Measurements from ENCODE around the gene TNFAIP3. TPM values are rescaled to one million over a fixed set of nuclear protein-coding genes. Genes with fewer than 3 reads are reported as not detected.

Gene TNFAIP3
- total RNA-seq, 1 donor from 2014 or later = 1.8 TPM

GRCh38 chr6:137919837-137920730 is 53.0 kb downstream of the TNFAIP3 start:
- no peak overlapping the region for H3K9ac ChIP-seq
- H3K79me2 ChIP-seq (ENCODE audit: low read depth) = no peaks in the 10 kb centered on the region
- no peak overlapping the region for H2AFZ ChIP-seq (replicated peaks)
- Mint-ChIP-seq H3K27me3 (ENCODE audit: insufficient read depth, low read depth) (no peaks in the 10 kb centered on the region), H3K4me1 (peaks cover 4% of the 10 kb centered on the region), H3K9me3 (no peaks in the 10 kb centered on the region), H3K27ac (no peak overlapping the region), H3K4me3 (no peak overlapping the region), H3K36me3 (no peaks in the 10 kb centered on the region)
- H3K4me3 ChIP-seq = no peak overlapping the region
- no peak for TF ChIP-seq EZH2 (IDR thresholded peaks at IDR 0.05)
- no peak for TF ChIP-seq EZH2phosphoT487 (IDR thresholded peaks at IDR 0.05)
- TF ChIP-seq CTCF (IDR thresholded peaks at IDR 0.05) = no peak
- no peak for DNase-seq (ENCODE audit: low spot score)
- no peaks in the 10 kb centered on the region for H3K9me3 ChIP-seq (ENCODE audit: low read depth)
- H3K27me3 ChIP-seq = no peaks in the 10 kb centered on the region
- no peaks in the 10 kb centered on the region for H3K36me3 ChIP-seq
- H3K4me2 ChIP-seq = no peak overlapping the region
- no peaks in the 10 kb centered on the region for H3F3A ChIP-seq (ENCODE audit: low read depth)
- H4K20me1 ChIP-seq (ENCODE audit: low read depth) = no peaks in the 10 kb centered on the region
- H3K27ac ChIP-seq = no peak overlapping the region
- H3K4me1 ChIP-seq = peaks cover 4% of the 10 kb centered on the region

GRCh38 chr6:137921823-137922222 is 54.8 kb downstream of the TNFAIP3 start:
- Mint-ChIP-seq H3K36me3 (no peaks in the 10 kb centered on the region), H3K9me3 (no peaks in the 10 kb centered on the region), H3K27me3 (ENCODE audit: insufficient read depth, low read depth) (peaks cover 7% of the 10 kb centered on the region), H3K27ac (no peak overlapping the region), H3K4me1 (peaks cover 4% of the 10 kb centered on the region), H3K4me3 (no peak overlapping the region)
- H3K79me2 ChIP-seq (ENCODE audit: low read depth) = no peaks in the 10 kb centered on the region
- no peaks in the 10 kb centered on the region for H3K27me3 ChIP-seq
- H3K9ac ChIP-seq = no peak overlapping the region
- no peaks in the 10 kb centered on the region for H3K36me3 ChIP-seq
- no peak for DNase-seq (ENCODE audit: low spot score)
- no peak overlapping the region for H3K4me3 ChIP-seq
- H3K9me3 ChIP-seq (ENCODE audit: low read depth) = no peaks in the 10 kb centered on the region
- TF ChIP-seq CTCF (IDR thresholded peaks at IDR 0.05) (peak; percentile 17), EZH2 (IDR thresholded peaks at IDR 0.05) (no peak), EZH2phosphoT487 (IDR thresholded peaks at IDR 0.05) (no peak)
- peaks cover 21% of the 10 kb centered on the region for H3K4me1 ChIP-seq
- no peaks in the 10 kb centered on the region for H4K20me1 ChIP-seq (ENCODE audit: low read depth)
- no peaks in the 10 kb centered on the region for H3F3A ChIP-seq (ENCODE audit: low read depth)
- no peak overlapping the region for H3K4me2 ChIP-seq
- H3K27ac ChIP-seq = no peak overlapping the region
- no peak overlapping the region for H2AFZ ChIP-seq (replicated peaks)

- no peaks in the 10 kb centered on the region for H3K9me3 ChIP-seq (ENCODE audit: low read depth)
- TF ChIP-seq EZH2 (IDR thresholded peaks at IDR 0.05) (no peak), EZH2phosphoT487 (IDR thresholded peaks at IDR 0.05) (no peak), CTCF (IDR thresholded peaks at IDR 0.05) (no peak)
- H3K27ac Mint-ChIP-seq = no peak overlapping the region
Observed at GRCh38 chr6:137923866-137924653, 57.0 kb downstream of the TNFAIP3 start.

More at GRCh38 chr6:137923866-137924653, 57.0 kb downstream of the TNFAIP3 start:
- Histone ChIP-seq H3K4me2 (no peak overlapping the region), H4K20me1 (ENCODE audit: low read depth) (no peaks in the 10 kb centered on the region), H3K27ac (no peak overlapping the region), H3K79me2 (ENCODE audit: low read depth) (no peaks in the 10 kb centered on the region), H3K4me3 (no peak overlapping the region), H3K4me1 (peaks cover 27% of the 10 kb centered on the region), H3K36me3 (no peaks in the 10 kb centered on the region), H3F3A (ENCODE audit: low read depth) (no peaks in the 10 kb centered on the region), H3K27me3 (no peaks in the 10 kb centered on the region), H2AFZ (replicated peaks) (no peak overlapping the region), H3K9ac (no peak overlapping the region)
- Mint-ChIP-seq H3K27me3 (ENCODE audit: insufficient read depth, low read depth) (peaks cover 7% of the 10 kb centered on the region), H3K36me3 (no peaks in the 10 kb centered on the region), H3K4me3 (no peak overlapping the region), H3K4me1 (peaks cover 4% of the 10 kb centered on the region), H3K9me3 (no peaks in the 10 kb centered on the region)
- no peak for DNase-seq (ENCODE audit: low spot score)
